H1 (cell line): ENCODE results near the gene ZSWIM9. TPM values are rescaled to one million over a fixed set of nuclear protein-coding genes. Genes with fewer than 3 reads are reported as not detected.

Experiments
- CTCF ChIA-PET: fragments of 300-600 bp; sonication (Branson Sonifier 250); formaldehyde crosslinking; loops from one replicate; lab custom pipeline; 2021; ENCODE audit not compliant: partially characterized antibody; lab: Charles Lee
- POLR2A ChIA-PET: fragments of 300-600 bp; sonication (Branson Sonifier 250); formaldehyde crosslinking; loops from one replicate; lab custom pipeline; 2021; ENCODE audit warnings: inconsistent platforms; ENCODE audit not compliant: partially characterized antibody; lab: Charles Lee
- DNase-seq, 2 experiments: peaks; one replicate each; pipeline versions ENCODE4 v3.0.0 to v3.0.0-alpha.2; 2010 to 2022; ENCODE audit warnings: low spot score in 2 of 2, low read depth in 1 of 2, mixed read lengths in 1 of 2
- FAIRE-seq: peaks from 2 replicates; lab custom pipeline; 2011; peaks lifted over from hg19 to GRCh38; lab: Jason Lieb, UNC
- H2AFZ ChIP-seq: 2 replicates; pipeline ENCODE4 v1.8.1; 2012; ENCODE audit warnings: low read length, inconsistent platforms
- H2AK5ac ChIP-seq: 2 replicates; pipeline ENCODE4 v1.6.1; 2013; ENCODE audit warnings: low read depth, low read length
- H2BK120ac ChIP-seq: replicated peaks from 2 replicates; pipeline ENCODE3; 2013; ENCODE audit warnings: low read depth, low read length, inconsistent platforms
- H2BK12ac ChIP-seq: 2 replicates; pipeline ENCODE4 v1.6.1; 2013; ENCODE audit warnings: low read depth, low read length
- H2BK15ac ChIP-seq: 2 replicates; pipeline ENCODE4 v1.6.1; 2013; ENCODE audit warnings: low read length
- H2BK20ac ChIP-seq: 2 replicates; pipeline ENCODE4 v1.6.1; 2013; ENCODE audit warnings: low read length
- H2BK5ac ChIP-seq: 2 replicates; pipeline ENCODE4 v1.6.1; 2013; ENCODE audit warnings: low read depth, low read length
- H3K14ac ChIP-seq: 2 replicates; pipeline ENCODE4 v1.6.1; 2013; ENCODE audit warnings: inconsistent platforms; ENCODE audit not compliant: insufficient read length
- H3K18ac ChIP-seq: 2 replicates; pipeline ENCODE4 v1.6.1; 2013; ENCODE audit warnings: low read length; ENCODE audit errors: extremely low read depth
- H3K23ac ChIP-seq: 2 replicates; pipeline ENCODE4 v1.6.1; 2013; ENCODE audit warnings: inconsistent platforms; ENCODE audit not compliant: insufficient read length
- H3K23me2 ChIP-seq: 2 replicates; pipeline ENCODE4 v1.6.1; 2013; ENCODE audit warnings: low read depth, low read length
- H3K27ac ChIP-seq: 2 replicates; pipeline ENCODE4 v1.6.1; 2011; ENCODE audit warnings: low read depth, low read length, inconsistent platforms
- H3K27me3 ChIP-seq, 4 experiments: replicated peaks in 1 of 4; 1 replicate in 1 of 4; 2 replicates in 3 of 4; pipeline versions ENCODE4 v1.6.1 to v1.8.1; 2011 to 2013; ENCODE audit warnings: low read length in 3 of 4, mild to moderate bottlenecking in 3 of 4, inconsistent platforms in 2 of 4, mixed read lengths in 2 of 4, moderate library complexity in 1 of 4; ENCODE audit not compliant: control insufficient read depth in 3 of 4, insufficient read depth in 3 of 4; ENCODE audit errors: extremely low read depth in 1 of 4
- H3K36me3 ChIP-seq, 4 experiments: 2 replicates each; pipeline versions ENCODE4 v1.6.1 to v1.8.1; 2011 to 2013; ENCODE audit warnings: mild to moderate bottlenecking in 4 of 4, low read length in 3 of 4, moderate library complexity in 2 of 4, control low read depth in 1 of 4, inconsistent platforms in 1 of 4; ENCODE audit not compliant: insufficient read depth in 4 of 4, control insufficient read depth in 2 of 4
- H3K4ac ChIP-seq: replicated peaks from 2 replicates; pipeline ENCODE3; 2013; ENCODE audit warnings: low read length, low read depth, mixed read lengths, inconsistent platforms; ENCODE audit not compliant: insufficient read length
- H3K4me1 ChIP-seq, 4 experiments: replicated peaks in 1 of 4; 1 replicate in 1 of 4; 2 replicates in 3 of 4; pipeline versions ENCODE4 v1.6.1 to v1.8.1; 2011 to 2013; ENCODE audit warnings: low read length in 3 of 4, inconsistent platforms in 2 of 4, mixed read lengths in 1 of 4; ENCODE audit not compliant: insufficient read depth in 4 of 4, control insufficient read depth in 3 of 4
- H3K4me2 ChIP-seq, 2 experiments: 2 replicates each; pipeline versions ENCODE4 v1.6.1 to v1.8.1; 2011 to 2013; ENCODE audit warnings: low read depth in 2 of 2, low read length in 2 of 2, control low read depth in 1 of 2, inconsistent platforms in 1 of 2, mild to moderate bottlenecking in 1 of 2; ENCODE audit not compliant: insufficient read depth in 1 of 2
- H3K4me3 ChIP-seq, 4 experiments: fragments of 200-600, 300-600 bp in 1 of 4; sonication (generic), shearing (Covaris generic), sonication (Bioruptor Twin) in 1 of 4; 2 replicates each; pipeline versions ENCODE4 v1.5.1 to v1.8.1; 2011 to 2016; ENCODE audit warnings: low read length in 4 of 4, low read depth in 3 of 4, control low read depth in 2 of 4, inconsistent platforms in 2 of 4, mild to moderate bottlenecking in 2 of 4, mixed read lengths in 1 of 4, moderate library complexity in 1 of 4; ENCODE audit not compliant: insufficient read depth in 2 of 4; ENCODE audit errors: extremely low read depth in 1 of 4
- H3K56ac ChIP-seq: replicated peaks from 2 replicates; pipeline ENCODE3; 2013; ENCODE audit warnings: low read depth, mild to moderate bottlenecking, mixed read lengths, low read length, inconsistent platforms; ENCODE audit not compliant: insufficient read length
- H3K79me1 ChIP-seq: 2 replicates; pipeline ENCODE4 v1.6.1; 2013; ENCODE audit warnings: low read depth, low read length, control low read depth
- H3K79me2 ChIP-seq, 2 experiments: 2 replicates each; pipeline versions ENCODE4 v1.6.1 to v1.8.1; 2012 to 2013; ENCODE audit warnings: low read length in 2 of 2, mild to moderate bottlenecking in 2 of 2, inconsistent platforms in 1 of 2; ENCODE audit not compliant: insufficient read depth in 2 of 2, control insufficient read depth in 1 of 2
- H3K9ac ChIP-seq, 4 experiments: replicated peaks in 1 of 4; 1 replicate in 1 of 4; 2 replicates in 3 of 4; pipeline versions ENCODE4 v1.6.1 to v1.8.1; 2011 to 2013; ENCODE audit warnings: low read depth in 3 of 4, low read length in 3 of 4, control low read depth in 2 of 4, mild to moderate bottlenecking in 2 of 4, moderate library complexity in 2 of 4, inconsistent platforms in 1 of 4; ENCODE audit errors: extremely low read depth in 1 of 4
- H3K9me3 ChIP-seq, 2 experiments: 2 replicates each; pipeline versions ENCODE4 v1.6.1 to v1.8.1; 2012 to 2013; ENCODE audit warnings: mild to moderate bottlenecking in 2 of 2, moderate library complexity in 2 of 2, control low read depth in 1 of 2, inconsistent platforms in 1 of 2, low read depth in 1 of 2, low read length in 1 of 2, mixed read lengths in 1 of 2; ENCODE audit not compliant: insufficient read depth in 2 of 2
- H4K20me1 ChIP-seq, 2 experiments: replicated peaks in 1 of 2; 2 replicates each; pipeline versions ENCODE3 to v1.8.1; 2011 to 2013; ENCODE audit warnings: inconsistent platforms in 2 of 2, low read length in 2 of 2, mild to moderate bottlenecking in 1 of 2; ENCODE audit not compliant: insufficient read depth in 2 of 2, control insufficient read depth in 1 of 2
- H4K5ac ChIP-seq: 2 replicates; pipeline ENCODE4 v1.6.1; 2013; ENCODE audit warnings: low read length, low read depth, mixed read lengths, inconsistent platforms; ENCODE audit not compliant: insufficient read length
- H4K8ac ChIP-seq: 2 replicates; pipeline ENCODE4 v1.8.0; 2013; ENCODE audit warnings: mild to moderate bottlenecking, moderate library complexity, low read length, inconsistent platforms; ENCODE audit not compliant: insufficient read depth; ENCODE audit errors: extremely low read depth
- H4K91ac ChIP-seq: replicated peaks from 2 replicates; pipeline ENCODE3; 2013; ENCODE audit warnings: low read length, mixed read lengths, inconsistent platforms; ENCODE audit not compliant: insufficient read length
- CEBPB ChIP-seq: IDR thresholded peaks from 2 replicates; pipeline ENCODE4 v1.6.1; 2012; ENCODE audit warnings: low read depth, low read length
- CHD2 ChIP-seq: IDR thresholded peaks from 2 replicates; pipeline ENCODE4 v1.6.1; 2012; ENCODE audit warnings: low read length, improper control_type of control experiment
- JUND ChIP-seq: IDR thresholded peaks from 2 replicates; pipeline ENCODE4 v1.6.1; 2011; ENCODE audit warnings: mild to moderate bottlenecking, improper control_type of control experiment, low read length
- NRF1 ChIP-seq: IDR thresholded peaks from 2 replicates; pipeline ENCODE4 v1.6.1; 2011; ENCODE audit warnings: mild to moderate bottlenecking, low read depth, low read length, improper control_type of control experiment
- PHF8 ChIP-seq: fragments of 200-600 bp; sonication (generic); conservative IDR thresholded peaks from 2 replicates; pipeline ENCODE4 v1.7.1; 2012; ENCODE audit warnings: low read depth, mild to moderate bottlenecking, inconsistent platforms, low read length, moderate library complexity
- RBBP5 ChIP-seq: IDR thresholded peaks from 2 replicates; pipeline ENCODE4 v1.7.1; 2012; ENCODE audit warnings: low read depth, mild to moderate bottlenecking, inconsistent platforms, low read length, moderate library complexity, borderline replicate concordance
- RNF2 ChIP-seq: fragments of 200-900, 300-1000 bp; sonication (generic); IDR thresholded peaks from 2 replicates; pipeline ENCODE4 v1.7.1; 2016; ENCODE audit warnings: borderline replicate concordance, low read depth, mild to moderate bottlenecking, antibody characterized with exemption, low read length; ENCODE audit not compliant: poor library complexity, severe bottlenecking; ENCODE audit errors: missing control alignments
- TAF7 ChIP-seq: optimal IDR thresholded peaks from 2 replicates; pipeline ENCODE3; 2011; ENCODE audit warnings: low read depth, mild to moderate bottlenecking, inconsistent platforms, low read length, moderate library complexity, borderline replicate concordance
- TBP ChIP-seq: IDR thresholded peaks from 2 replicates; pipeline ENCODE4 v1.6.1; 2011; ENCODE audit warnings: low read depth, low read length, improper control_type of control experiment
- YY1 ChIP-seq: IDR thresholded peaks from 2 replicates; pipeline ENCODE4 v1.6.1; 2011; ENCODE audit warnings: low read depth, mild to moderate bottlenecking, low read length
- ZNF274 ChIP-seq: IDR thresholded peaks from 2 replicates; pipeline ENCODE4 v1.7.0; 2012; ENCODE audit warnings: low read length, borderline replicate concordance; ENCODE audit errors: extremely low read depth
- WGBS, 2 experiments: shearing (Covaris generic) in 1 of 2; methylation state at CpG; one replicate each; pipeline versions ENCODE4 v1.1.6 to v1.1.7; 2013 to 2015; ENCODE audit warnings: low lambda C conversion rate in 2 of 2, mixed read lengths in 2 of 2, inconsistent platforms in 1 of 2, low coverage in 1 of 2, missing lambda C conversion rate in 1 of 2; ENCODE audit not compliant: insufficient replicate concordance in 2 of 2, insufficient coverage in 1 of 2, insufficient read length in 1 of 2; ENCODE audit errors: extremely low coverage in 1 of 2, missing lambda C conversion rate in 1 of 2; 5-methylcytosine and 5-hydroxymethylcytosine counted together
- polyA plus RNA-seq, 7 experiments: library from polyadenylated mRNA; depleted of rRNA in 3 of 7; stranded (reverse) in 5 of 7; unstranded in 2 of 7; fragments of >200 nt in 5 of 7; fragments of 200-250 nt in 2 of 7; gene quantifications; 1 replicate in 5 of 7; 2 replicates in 1 of 7; 4 replicates in 1 of 7; pipeline versions ENCODE4 v1.2.1 to v1.2.3, GENCODE V29; 2011 to 2013; ENCODE audit warnings: missing spikeins in 2 of 7, mixed read lengths in 2 of 7
- total RNA-seq: library from RNA; stranded (reverse); fragmentation: NEBNext Ultra II Directional; extraction: Animal tissue kit (Norgen Biotek cat#: 25700); gene quantifications from 2 replicates; pipeline ENCODE4 v1.2.1, GENCODE V29; 2021
- TF ChIP-seq, protein P1 (sequence below): IDR thresholded peaks from 2 replicates; pipeline ENCODE4 v1.6.1; 2012; ENCODE audit warnings: low read length, inconsistent platforms

Gene ZSWIM9
- total and polyA plus RNA-seq, 2 of the 8 experiments (the other 6 are each of a cell fraction or from before 2014, with no cell fraction given): 1.5 to 10.4 TPM

DNA sequence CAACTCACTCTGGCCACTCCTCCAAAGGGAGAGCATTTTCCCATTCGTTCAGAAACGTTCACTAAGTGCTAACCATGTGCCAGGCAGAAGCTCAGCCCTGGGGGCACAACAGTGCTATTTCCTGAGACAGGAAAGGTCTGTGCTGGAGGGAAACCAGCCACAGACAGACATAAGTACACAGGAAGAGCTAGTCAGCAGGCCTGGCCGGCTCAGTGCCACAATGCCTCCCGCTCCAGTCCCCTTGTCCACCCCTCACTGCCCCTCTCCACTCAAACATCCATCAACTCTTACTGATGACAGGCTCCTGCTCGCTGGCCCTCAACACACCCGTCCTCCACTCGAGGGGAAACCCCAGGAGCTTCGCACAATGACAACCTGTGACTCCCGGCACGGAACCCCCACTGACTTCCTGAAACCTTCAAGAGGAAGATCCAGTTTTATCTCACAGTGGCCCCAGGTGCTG is 48.5 kb upstream of the ZSWIM9 start:
- H4K8ac ChIP-seq: no peak overlapping the region
- 84% methylated on average over 10 of the region's 10 CpGs; no CpG with 5 or more reads in 1 of the 2 experiments for WGBS, 2 experiments
- H3K27me3 ChIP-seq: no peaks in the 10 kb centered on the region
- H3K4me3 ChIP-seq: no peak overlapping the region
- no peak overlapping the region for H3K9ac ChIP-seq
- FAIRE-seq: no peak
- no peaks in the 10 kb centered on the region for H3K23me2 ChIP-seq
- H3K18ac ChIP-seq: no peak overlapping the region
- no peak overlapping the region for H4K5ac ChIP-seq
- H2BK12ac ChIP-seq: no peak overlapping the region
- H2BK20ac ChIP-seq: no peak overlapping the region
- no peak overlapping the region for H3K4me2 ChIP-seq
- no peak overlapping the region for H2AK5ac ChIP-seq
- no peak overlapping the region for H4K91ac ChIP-seq
- no peak for DNase-seq
- no peaks in the 10 kb centered on the region for H3K4me1 ChIP-seq
- no peak overlapping the region for H3K4ac ChIP-seq
- H3K23ac ChIP-seq: no peak overlapping the region
- no peak overlapping the region for H2AFZ ChIP-seq
- H3K14ac ChIP-seq: no peak overlapping the region
- ChIA-PET POLR2A (interaction anchor here (0.7 kb wide), 1 partner anchor 32 kb away, joined by 3 read pairs; no protein-coding TSS in a partner anchor), CTCF (interaction anchor here (0.5 to 5.9 kb wide), 8 partner anchors 12 to 158 kb away, joined by 3 to 49 read pairs (median 4); partner anchors contain the start of gene PLA2G4C)
- no peak overlapping the region for H2BK120ac ChIP-seq
- H4K20me1 ChIP-seq: no peaks in the 10 kb centered on the region
- H3K56ac ChIP-seq: no peak overlapping the region
- no peak overlapping the region for H2BK5ac ChIP-seq
- no peak overlapping the region for H3K27ac ChIP-seq
- H3K36me3 ChIP-seq: peaks cover 14 to 57% (median 24%) of the 10 kb centered on the region in 4 experiments
- no peak overlapping the region for H2BK15ac ChIP-seq
- H3K9me3 ChIP-seq: no peaks in the 10 kb centered on the region
- no peaks in the 10 kb centered on the region for H3K79me1 ChIP-seq
- H3K79me2 ChIP-seq: no peaks in the 10 kb centered on the region
- no peak for TF ChIP-seq PHF8
- no peak for TF ChIP-seq YY1
- no peak for TF ChIP-seq ZNF274
- TF ChIP-seq CHD2: no peak
- TF ChIP-seq, protein P1, sequence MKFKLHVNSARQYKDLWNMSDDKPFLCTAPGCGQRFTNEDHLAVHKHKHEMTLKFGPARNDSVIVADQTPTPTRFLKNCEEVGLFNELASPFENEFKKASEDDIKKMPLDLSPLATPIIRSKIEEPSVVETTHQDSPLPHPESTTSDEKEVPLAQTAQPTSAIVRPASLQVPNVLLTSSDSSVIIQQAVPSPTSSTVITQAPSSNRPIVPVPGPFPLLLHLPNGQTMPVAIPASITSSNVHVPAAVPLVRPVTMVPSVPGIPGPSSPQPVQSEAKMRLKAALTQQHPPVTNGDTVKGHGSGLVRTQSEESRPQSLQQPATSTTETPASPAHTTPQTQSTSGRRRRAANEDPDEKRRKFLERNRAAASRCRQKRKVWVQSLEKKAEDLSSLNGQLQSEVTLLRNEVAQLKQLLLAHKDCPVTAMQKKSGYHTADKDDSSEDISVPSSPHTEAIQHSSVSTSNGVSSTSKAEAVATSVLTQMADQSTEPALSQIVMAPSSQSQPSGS: no peak
- no peak for TF ChIP-seq RNF2
- TF ChIP-seq TAF7: no peak
- no peak for TF ChIP-seq CEBPB
- TF ChIP-seq RBBP5: no peak
- TF ChIP-seq TBP: no peak
- no peak for TF ChIP-seq JUND
- TF ChIP-seq NRF1: no peak
